Glomerular visceral epithelial cell (primary cell): ENCODE data around the gene ANKUB1.

Experiments
- DNase-seq: peaks from one replicate; pipeline ENCODE4 v3.0.0-alpha.2; 2016; ENCODE audit errors: extremely low spot score

ANKUB1 gene

GRCh38 chr3:149808209-149808829 is 16.0 kb upstream of the ANKUB1 start:
- DNase-seq: peak; percentile 80

- no peak for DNase-seq
Observed at GRCh38 chr3:149806171-149806778, 13.9 kb upstream of the ANKUB1 start.

- DNase-seq: no peak
Observed at GRCh38 chr3:149801639-149802038, 9.3 kb upstream of the ANKUB1 start.

- DNase-seq: no peak
Observed at GRCh38 chr3:149801195-149801594, 8.8 kb upstream of the ANKUB1 start.

- no peak for DNase-seq
Observed at GRCh38 chr3:149800693-149801092, 8.3 kb upstream of the ANKUB1 start.

- no peak for DNase-seq
Observed at GRCh38 chr3:149796026-149796425, 3.7 kb upstream of the ANKUB1 start.

GRCh38 chr3:149790698-149791097 is 1.7 kb downstream of the ANKUB1 start:
- DNase-seq: no peak

GRCh38 chr3:149790268-149790667 is 2.1 kb downstream of the ANKUB1 start:
- peak; percentile 63 for DNase-seq

- DNase-seq: peak; percentile 65
Observed at GRCh38 chr3:149784064-149784704, 8.2 kb downstream of the ANKUB1 start.

- DNase-seq: peak; percentile 68
Observed at GRCh38 chr3:149783576-149783975, 8.8 kb downstream of the ANKUB1 start.

GRCh38 chr3:149781741-149782140 is 10.6 kb downstream of the ANKUB1 start:
- DNase-seq: no peak

- DNase-seq: no peak
Observed at GRCh38 chr3:149781211-149781610, 11.1 kb downstream of the ANKUB1 start.

GRCh38 chr3:149777414-149778214 is 14.7 kb downstream of the ANKUB1 start:
- no peak for DNase-seq

GRCh38 chr3:149776170-149776569 is 16.2 kb downstream of the ANKUB1 start:
- DNase-seq: no peak

- DNase-seq: no peak
Observed at GRCh38 chr3:149772861-149773260, 19.5 kb downstream of the ANKUB1 start.

- peak; percentile 47 for DNase-seq
Observed at GRCh38 chr3:149771652-149772271, 20.6 kb downstream of the ANKUB1 start.

- no peak for DNase-seq
Observed at GRCh38 chr3:149770246-149770645, 22.1 kb downstream of the ANKUB1 start.

- no peak for DNase-seq
Observed at GRCh38 chr3:149768704-149769103, 23.6 kb downstream of the ANKUB1 start.

- DNase-seq: no peak
Observed at GRCh38 chr3:149767720-149768119, 24.6 kb downstream of the ANKUB1 start.

- DNase-seq: peak; percentile 38
Observed at GRCh38 chr3:149765762-149766334, 26.5 kb downstream of the ANKUB1 start.

GRCh38 chr3:149764302-149764701 is 28.1 kb downstream of the ANKUB1 start:
- DNase-seq: no peak
